DND-41 (cell line): ENCODE data around the gene PDE1C.

Source experiments
- ATAC-seq: fragments of 200-7000 bp; cut with Tn5 transposase; 3 replicates; pipeline ENCODE4 v1.9.1; 2021; ENCODE audit warnings: low read depth; ENCODE audit not compliant: insufficient read depth
- DNase-seq: peaks from one replicate; pipeline ENCODE4 v3.0.0-alpha.2; 2020
- H2AFZ ChIP-seq: 2 replicates; pipeline ENCODE4 v1.6.0; 2012; ENCODE audit warnings: low read depth, low read length
- H3K27ac ChIP-seq: 2 replicates; pipeline ENCODE4 v1.5.1; 2012; ENCODE audit warnings: low read length, inconsistent platforms
- H3K27me3 ChIP-seq: fragments of 200-600 bp; sonication (generic); 2 replicates; pipeline ENCODE4 v1.6.0; 2012; ENCODE audit warnings: low read length, mild to moderate bottlenecking, inconsistent platforms; ENCODE audit not compliant: insufficient read depth, poor library complexity
- H3K36me3 ChIP-seq: 2 replicates; pipeline ENCODE4 v1.5.1; 2012; ENCODE audit warnings: low read length, inconsistent platforms; ENCODE audit not compliant: insufficient read depth
- H3K4me1 ChIP-seq: 2 replicates; pipeline ENCODE4 v1.5.1; 2012; ENCODE audit warnings: mild to moderate bottlenecking, low read length; ENCODE audit not compliant: insufficient read depth
- H3K4me2 ChIP-seq: 2 replicates; pipeline ENCODE4 v1.6.0; 2012; ENCODE audit warnings: mild to moderate bottlenecking, moderate library complexity, low read length, inconsistent platforms; ENCODE audit not compliant: insufficient read depth
- H3K4me3 ChIP-seq, 2 experiments: fragments of 200-600 bp in 1 of 2; shearing (Covaris generic) in 1 of 2; 2 replicates each; pipeline ENCODE4 v1.5.1; 2012 to 2016; ENCODE audit warnings: inconsistent platforms in 2 of 2, low read length in 2 of 2, mild to moderate bottlenecking in 2 of 2, low read depth in 1 of 2, moderate library complexity in 1 of 2
- H3K79me2 ChIP-seq: 2 replicates; pipeline ENCODE4 v1.6.0; 2012; ENCODE audit warnings: low read length, inconsistent platforms; ENCODE audit not compliant: insufficient read depth
- H3K9ac ChIP-seq: 2 replicates; pipeline ENCODE4 v1.6.0; 2012; ENCODE audit warnings: low read depth, mild to moderate bottlenecking, inconsistent platforms, low read length, moderate library complexity
- H3K9me3 ChIP-seq: 2 replicates; pipeline ENCODE4 v1.5.1; 2012; ENCODE audit warnings: low read length, moderate library complexity, mild to moderate bottlenecking, inconsistent platforms; ENCODE audit not compliant: insufficient read depth, severe bottlenecking
- H4K20me1 ChIP-seq: 2 replicates; pipeline ENCODE4 v1.6.0; 2012; ENCODE audit warnings: low read length; ENCODE audit not compliant: insufficient read depth
- EZH2 ChIP-seq: IDR thresholded peaks from 3 replicates; pipeline ENCODE4 v1.6.1; 2012; ENCODE audit warnings: borderline replicate concordance, low read depth, mild to moderate bottlenecking, moderate library complexity, low read length, inconsistent platforms; ENCODE audit not compliant: severe bottlenecking
- TF ChIP-seq, protein P1 (sequence below): IDR thresholded peaks from 2 replicates; pipeline ENCODE4 v1.5.1; 2012; ENCODE audit warnings: borderline replicate concordance, low read length, moderate library complexity, mild to moderate bottlenecking; ENCODE audit not compliant: poor library complexity, severe bottlenecking; ENCODE audit errors: extremely low read depth

Gene PDE1C

DNA sequence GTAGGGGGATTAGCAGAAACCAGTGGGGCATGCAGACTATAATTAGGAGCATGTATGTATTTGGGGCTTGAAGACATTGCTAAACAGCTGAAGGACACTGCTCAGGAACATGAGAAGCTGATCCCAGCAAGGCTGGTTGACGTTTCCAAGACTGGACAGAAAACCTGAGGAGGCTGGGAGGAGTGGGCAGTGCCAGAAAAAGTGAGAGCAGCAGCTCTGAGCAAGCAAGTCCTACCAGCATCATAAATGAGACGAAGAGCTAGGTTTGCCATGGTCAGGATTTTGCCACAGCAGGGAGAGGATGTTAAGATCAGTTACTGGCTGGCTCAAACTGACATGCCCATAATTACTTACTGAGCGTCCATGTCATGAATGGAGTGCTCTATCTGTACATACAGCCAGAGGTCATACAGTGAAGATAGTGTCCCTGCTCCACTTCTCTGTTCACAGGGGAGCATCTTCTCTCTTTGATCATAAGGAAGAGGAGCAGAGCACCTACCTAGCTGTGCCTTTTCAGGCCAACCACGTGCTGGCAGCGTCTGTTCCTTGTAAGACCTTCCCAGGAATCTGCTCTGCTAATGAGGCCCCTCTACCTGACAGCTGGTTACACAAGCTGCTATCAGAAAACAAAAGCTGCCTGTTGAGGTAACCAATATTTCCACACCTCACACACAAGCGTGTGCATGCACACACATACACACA, 44.7 kb downstream of the PDE1C start:
- no peak for TF ChIP-seq EZH2
- TF ChIP-seq, protein P1, sequence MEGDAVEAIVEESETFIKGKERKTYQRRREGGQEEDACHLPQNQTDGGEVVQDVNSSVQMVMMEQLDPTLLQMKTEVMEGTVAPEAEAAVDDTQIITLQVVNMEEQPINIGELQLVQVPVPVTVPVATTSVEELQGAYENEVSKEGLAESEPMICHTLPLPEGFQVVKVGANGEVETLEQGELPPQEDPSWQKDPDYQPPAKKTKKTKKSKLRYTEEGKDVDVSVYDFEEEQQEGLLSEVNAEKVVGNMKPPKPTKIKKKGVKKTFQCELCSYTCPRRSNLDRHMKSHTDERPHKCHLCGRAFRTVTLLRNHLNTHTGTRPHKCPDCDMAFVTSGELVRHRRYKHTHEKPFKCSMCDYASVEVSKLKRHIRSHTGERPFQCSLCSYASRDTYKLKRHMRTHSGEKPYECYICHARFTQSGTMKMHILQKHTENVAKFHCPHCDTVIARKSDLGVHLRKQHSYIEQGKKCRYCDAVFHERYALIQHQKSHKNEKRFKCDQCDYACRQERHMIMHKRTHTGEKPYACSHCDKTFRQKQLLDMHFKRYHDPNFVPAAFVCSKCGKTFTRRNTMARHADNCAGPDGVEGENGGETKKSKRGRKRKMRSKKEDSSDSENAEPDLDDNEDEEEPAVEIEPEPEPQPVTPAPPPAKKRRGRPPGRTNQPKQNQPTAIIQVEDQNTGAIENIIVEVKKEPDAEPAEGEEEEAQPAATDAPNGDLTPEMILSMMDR, result no peak
- Histone ChIP-seq H3K4me3 (no peak overlapping the region), H4K20me1 (no peaks in the 10 kb centered on the region), H3K27me3 (no peaks in the 10 kb centered on the region), H3K27ac (no peak overlapping the region), H3K36me3 (no peaks in the 10 kb centered on the region), H3K9ac (no peak overlapping the region), H3K9me3 (no peaks in the 10 kb centered on the region), H3K79me2 (no peaks in the 10 kb centered on the region), H3K4me1 (no peaks in the 10 kb centered on the region), H2AFZ (no peak overlapping the region), H3K4me2 (no peak overlapping the region)
- ATAC-seq, result no peak
- no peak for DNase-seq

GRCh38 chr7:32023376-32023775, 46.8 kb downstream of the PDE1C start:
- H3K27ac ChIP-seq, result no peak overlapping the region
- ATAC-seq, result no peak
- H3K36me3 ChIP-seq, result no peaks in the 10 kb centered on the region
- H4K20me1 ChIP-seq, result no peaks in the 10 kb centered on the region
- H3K9me3 ChIP-seq, result no peaks in the 10 kb centered on the region
- TF ChIP-seq, protein P1, result no peak
- no peak for TF ChIP-seq EZH2
- no peak overlapping the region for H2AFZ ChIP-seq
- H3K4me3 ChIP-seq, result no peak overlapping the region
- H3K4me1 ChIP-seq, result no peaks in the 10 kb centered on the region
- H3K79me2 ChIP-seq, result no peaks in the 10 kb centered on the region
- H3K27me3 ChIP-seq, result no peaks in the 10 kb centered on the region
- no peak for DNase-seq
- no peak overlapping the region for H3K9ac ChIP-seq
- no peak overlapping the region for H3K4me2 ChIP-seq

GRCh38 chr7:32022966-32023365, 47.2 kb downstream of the PDE1C start:
- no peaks in the 10 kb centered on the region for H3K4me1 ChIP-seq
- H3K9me3 ChIP-seq, result no peaks in the 10 kb centered on the region
- H3K4me3 ChIP-seq, result no peak overlapping the region
- no peak for ATAC-seq
- no peaks in the 10 kb centered on the region for H3K79me2 ChIP-seq
- H3K27me3 ChIP-seq, result no peaks in the 10 kb centered on the region
- no peak for DNase-seq
- no peak overlapping the region for H3K4me2 ChIP-seq
- TF ChIP-seq, protein P1, result no peak
- TF ChIP-seq EZH2, result no peak
- no peak overlapping the region for H2AFZ ChIP-seq
- no peaks in the 10 kb centered on the region for H4K20me1 ChIP-seq
- no peaks in the 10 kb centered on the region for H3K36me3 ChIP-seq
- H3K27ac ChIP-seq, result no peak overlapping the region
- H3K9ac ChIP-seq, result no peak overlapping the region
